Cardiac muscle cell (in vitro differentiated cells and primary cell): Measurements from ENCODE around the gene CIDEC. TPM values are rescaled to one million over a fixed set of nuclear protein-coding genes. Genes with fewer than 3 reads are reported as not detected.

Source experiments
- DNase-seq, 2 donors: peaks; one replicate each; pipeline versions ENCODE4 v3.0.0 to v3.0.0-alpha.2; 2010 to 2017; ENCODE audit warnings: low read depth in 1 of 2, low spot score in 1 of 2
- H3K27ac ChIP-seq: fragments of 200-600 bp; sonication (generic); 2 replicates; pipeline ENCODE4 v1.5.1; 2016
- H3K27me3 ChIP-seq: fragments of 200-600 bp; sonication (generic); 2 replicates; pipeline ENCODE4 v1.6.0; 2016; ENCODE audit warnings: control low read depth
- H3K36me3 ChIP-seq: fragments of 200-600 bp; sonication (generic); 2 replicates; pipeline ENCODE4 v1.5.1; 2016; ENCODE audit warnings: control low read depth
- H3K4me1 ChIP-seq: fragments of 200-600 bp; sonication (generic); 2 replicates; pipeline ENCODE4 v1.8.1; 2017; ENCODE audit warnings: low read depth, mild to moderate bottlenecking, mixed run types
- H3K4me3 ChIP-seq: fragments of 200-600 bp; sonication (generic); 2 replicates; pipeline ENCODE4 v1.5.1; 2016; ENCODE audit warnings: mild to moderate bottlenecking
- H3K9me3 ChIP-seq: fragments of 200-600 bp; sonication (generic); 2 replicates; pipeline ENCODE4 v1.5.1; 2017; ENCODE audit warnings: low read depth, mild to moderate bottlenecking, control low read depth
- CTCF ChIP-seq: IDR thresholded peaks from 2 replicates; pipeline ENCODE4 v1.5.1; 2012; ENCODE audit warnings: low read depth, mild to moderate bottlenecking, low read length
- polyA plus RNA-seq: library from polyadenylated mRNA; unstranded; fragments of >200 nt; fragmentation: Nextera tagmentation; extraction: Ambion mirVana; gene quantifications from 2 replicates; pipeline ENCODE4 v1.2.1, GENCODE V29; 2016
- total RNA-seq: library from RNA; depleted of rRNA; stranded (reverse); fragments of >200 nt; gene quantifications from 2 replicates; pipeline ENCODE4 v1.2.3, GENCODE V29; 2016

The CIDEC gene
- total and polyA plus RNA-seq, 2 experiments from 2014 or later: 0.37 TPM; not detected in 1

DNA sequence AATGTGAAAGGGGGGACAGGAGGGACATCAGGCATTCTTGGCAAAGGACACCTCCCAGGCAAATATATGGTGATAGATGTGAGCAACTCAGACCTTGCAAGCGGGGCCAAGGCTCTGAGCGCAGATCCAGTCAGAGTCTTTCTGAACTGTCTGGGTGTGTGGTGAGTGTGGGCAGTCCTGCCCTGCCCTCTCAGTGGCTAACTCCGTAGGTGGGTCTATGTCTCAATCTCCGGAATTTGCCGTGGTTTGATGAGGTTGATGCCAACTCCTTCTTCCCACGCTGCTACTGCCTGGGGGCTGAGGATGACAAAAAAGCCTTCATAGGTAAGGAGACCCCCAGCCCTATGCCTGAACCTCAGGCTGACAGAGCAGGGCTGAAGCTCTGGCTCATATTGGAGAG, 62.6 kb downstream of the CIDEC start:
- Histone ChIP-seq H3K9me3 (no peaks in the 10 kb centered on the region), H3K4me3 (no peak overlapping the region), H3K4me1 (no peaks in the 10 kb centered on the region), H3K27me3 (no peaks in the 10 kb centered on the region), H3K27ac (no peak overlapping the region), H3K36me3 (no peaks in the 10 kb centered on the region)
- no peak for DNase-seq
- no peak for TF ChIP-seq CTCF

Other genes starting within 250 kb of the CIDEC start
- 19.2 and 28.7 TPM in 2 replicates for gene MTMR14, start 230.7 kb downstream of the CIDEC start, total RNA-seq
- 30.7 and 43.9 TPM in 2 replicates for gene MTMR14, start 230.7 kb downstream of the CIDEC start, polyA plus RNA-seq
- not detected in 2 replicates for gene CPNE9, start 176.4 kb downstream of the CIDEC start, total RNA-seq
- gene CPNE9, start 176.4 kb downstream of the CIDEC start, polyA plus RNA-seq: 0.06 TPM in 1 of 2 replicates, not detected in the other
- gene BRPF1, start 148.5 kb downstream of the CIDEC start, total RNA-seq: 15.7 and 17.3 TPM in 2 replicates
- 11.1 and 11.4 TPM in 2 replicates for gene BRPF1, start 148.5 kb downstream of the CIDEC start, polyA plus RNA-seq
- gene OGG1, start 130.3 kb downstream of the CIDEC start, total RNA-seq: 30.7 and 32.1 TPM in 2 replicates
- 34.5 and 45.9 TPM in 2 replicates for gene OGG1, start 130.3 kb downstream of the CIDEC start, polyA plus RNA-seq
- 23.7 and 24.6 TPM in 2 replicates for gene CAMK1, start 110.3 kb downstream of the CIDEC start, total RNA-seq
- gene CAMK1, start 110.3 kb downstream of the CIDEC start, polyA plus RNA-seq: 20.4 and 29.1 TPM in 2 replicates
- 137 and 141 TPM in 2 replicates for gene TADA3, start 87.8 kb downstream of the CIDEC start, total RNA-seq
- 91.3 and 97.2 TPM in 2 replicates for gene TADA3, start 87.8 kb downstream of the CIDEC start, polyA plus RNA-seq
- gene ARPC4, start 87.2 kb downstream of the CIDEC start, total RNA-seq: 114 and 136 TPM in 2 replicates
- gene ARPC4, start 87.2 kb downstream of the CIDEC start, polyA plus RNA-seq: 111 and 138 TPM in 2 replicates
- gene TTLL3, start 70.0 kb downstream of the CIDEC start, total RNA-seq: 20.1 and 59.6 TPM in 2 replicates
- gene TTLL3, start 70.0 kb downstream of the CIDEC start, polyA plus RNA-seq: 29.4 and 38.8 TPM in 2 replicates
- 56.9 and 78.1 TPM in 2 replicates for gene RPUSD3, start 36.2 kb downstream of the CIDEC start, total RNA-seq
- gene RPUSD3, start 36.2 kb downstream of the CIDEC start, polyA plus RNA-seq: 122 and 124 TPM in 2 replicates
- gene JAGN1, start 10.4 kb upstream of the CIDEC start, total RNA-seq: 42.0 and 58.0 TPM in 2 replicates
- 50.6 TPM in 2 replicates for gene JAGN1, start 10.4 kb upstream of the CIDEC start, polyA plus RNA-seq
- gene IL17RE, start 22.6 kb upstream of the CIDEC start, total RNA-seq: 1.3 and 3.7 TPM in 2 replicates
- gene IL17RE, start 22.6 kb upstream of the CIDEC start, polyA plus RNA-seq: 0.89 and 1.2 TPM in 2 replicates
- gene IL17RC, start 36.8 kb upstream of the CIDEC start, total RNA-seq: 33.7 and 49.2 TPM in 2 replicates
- gene IL17RC, start 36.8 kb upstream of the CIDEC start, polyA plus RNA-seq: 59.8 and 61.2 TPM in 2 replicates
- 151 and 178 TPM in 2 replicates for gene CRELD1, start 53.6 kb upstream of the CIDEC start, total RNA-seq
- 179 and 225 TPM in 2 replicates for gene CRELD1, start 53.6 kb upstream of the CIDEC start, polyA plus RNA-seq
- 9.8 and 11.0 TPM in 2 replicates for gene PRRT3, start 72.2 kb upstream of the CIDEC start, total RNA-seq
- gene PRRT3, start 72.2 kb upstream of the CIDEC start, polyA plus RNA-seq: 13.6 TPM in 2 replicates
- gene EMC3, start 106.6 kb upstream of the CIDEC start, total RNA-seq: 40.3 and 40.8 TPM in 2 replicates
- 98.5 and 102 TPM in 2 replicates for gene EMC3, start 106.6 kb upstream of the CIDEC start, polyA plus RNA-seq
- 14.8 and 84.3 TPM in 2 replicates for gene FANCD2, start 146.2 kb upstream of the CIDEC start, total RNA-seq
- gene FANCD2, start 146.2 kb upstream of the CIDEC start, polyA plus RNA-seq: 10.9 and 23.5 TPM in 2 replicates
- gene FANCD2OS, start 228.0 kb upstream of the CIDEC start, total RNA-seq: not detected in 2 replicates
- gene FANCD2OS, start 228.0 kb upstream of the CIDEC start, polyA plus RNA-seq: not detected in 2 replicates
- gene BRK1, start 235.4 kb upstream of the CIDEC start, total RNA-seq: 83.0 and 138 TPM in 2 replicates
- 214 and 278 TPM in 2 replicates for gene BRK1, start 235.4 kb upstream of the CIDEC start, polyA plus RNA-seq